AG09309 (cell line): Measurements from ENCODE around the gene ARVCF.

ENCODE experiments used
- DNase-seq: peaks from one replicate; pipeline ENCODE4 v3.0.0-alpha.2; 2010; ENCODE audit warnings: low read depth
- H3K4me3 ChIP-seq: 2 replicates; pipeline ENCODE4 v1.5.1; 2011; ENCODE audit warnings: mild to moderate bottlenecking, low read depth, low read length, moderate library complexity; ENCODE audit not compliant: control insufficient read depth
- TF ChIP-seq, protein P1 (sequence below): IDR thresholded peaks from 2 replicates; pipeline ENCODE4 v1.5.1; 2011; ENCODE audit warnings: mild to moderate bottlenecking, low read depth, low read length, inconsistent platforms; ENCODE audit not compliant: insufficient read depth, control insufficient read depth; ENCODE audit errors: missing control alignments

Gene ARVCF

GRCh38 chr22:19980766-19981165, 35.9 kb downstream of the ARVCF start:
- TF ChIP-seq, protein P1, sequence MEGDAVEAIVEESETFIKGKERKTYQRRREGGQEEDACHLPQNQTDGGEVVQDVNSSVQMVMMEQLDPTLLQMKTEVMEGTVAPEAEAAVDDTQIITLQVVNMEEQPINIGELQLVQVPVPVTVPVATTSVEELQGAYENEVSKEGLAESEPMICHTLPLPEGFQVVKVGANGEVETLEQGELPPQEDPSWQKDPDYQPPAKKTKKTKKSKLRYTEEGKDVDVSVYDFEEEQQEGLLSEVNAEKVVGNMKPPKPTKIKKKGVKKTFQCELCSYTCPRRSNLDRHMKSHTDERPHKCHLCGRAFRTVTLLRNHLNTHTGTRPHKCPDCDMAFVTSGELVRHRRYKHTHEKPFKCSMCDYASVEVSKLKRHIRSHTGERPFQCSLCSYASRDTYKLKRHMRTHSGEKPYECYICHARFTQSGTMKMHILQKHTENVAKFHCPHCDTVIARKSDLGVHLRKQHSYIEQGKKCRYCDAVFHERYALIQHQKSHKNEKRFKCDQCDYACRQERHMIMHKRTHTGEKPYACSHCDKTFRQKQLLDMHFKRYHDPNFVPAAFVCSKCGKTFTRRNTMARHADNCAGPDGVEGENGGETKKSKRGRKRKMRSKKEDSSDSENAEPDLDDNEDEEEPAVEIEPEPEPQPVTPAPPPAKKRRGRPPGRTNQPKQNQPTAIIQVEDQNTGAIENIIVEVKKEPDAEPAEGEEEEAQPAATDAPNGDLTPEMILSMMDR: no peak
- no peak overlapping the region for H3K4me3 ChIP-seq
- DNase-seq: no peak

GRCh38 chr22:19979712-19980493, 36.7 kb downstream of the ARVCF start:
- H3K4me3 ChIP-seq: no peak overlapping the region
- DNase-seq: no peak
- TF ChIP-seq, protein P1: no peak

GRCh38 chr22:19978748-19979147, 37.9 kb downstream of the ARVCF start:
- TF ChIP-seq, protein P1: no peak
- DNase-seq: no peak
- no peak overlapping the region for H3K4me3 ChIP-seq

DNA sequence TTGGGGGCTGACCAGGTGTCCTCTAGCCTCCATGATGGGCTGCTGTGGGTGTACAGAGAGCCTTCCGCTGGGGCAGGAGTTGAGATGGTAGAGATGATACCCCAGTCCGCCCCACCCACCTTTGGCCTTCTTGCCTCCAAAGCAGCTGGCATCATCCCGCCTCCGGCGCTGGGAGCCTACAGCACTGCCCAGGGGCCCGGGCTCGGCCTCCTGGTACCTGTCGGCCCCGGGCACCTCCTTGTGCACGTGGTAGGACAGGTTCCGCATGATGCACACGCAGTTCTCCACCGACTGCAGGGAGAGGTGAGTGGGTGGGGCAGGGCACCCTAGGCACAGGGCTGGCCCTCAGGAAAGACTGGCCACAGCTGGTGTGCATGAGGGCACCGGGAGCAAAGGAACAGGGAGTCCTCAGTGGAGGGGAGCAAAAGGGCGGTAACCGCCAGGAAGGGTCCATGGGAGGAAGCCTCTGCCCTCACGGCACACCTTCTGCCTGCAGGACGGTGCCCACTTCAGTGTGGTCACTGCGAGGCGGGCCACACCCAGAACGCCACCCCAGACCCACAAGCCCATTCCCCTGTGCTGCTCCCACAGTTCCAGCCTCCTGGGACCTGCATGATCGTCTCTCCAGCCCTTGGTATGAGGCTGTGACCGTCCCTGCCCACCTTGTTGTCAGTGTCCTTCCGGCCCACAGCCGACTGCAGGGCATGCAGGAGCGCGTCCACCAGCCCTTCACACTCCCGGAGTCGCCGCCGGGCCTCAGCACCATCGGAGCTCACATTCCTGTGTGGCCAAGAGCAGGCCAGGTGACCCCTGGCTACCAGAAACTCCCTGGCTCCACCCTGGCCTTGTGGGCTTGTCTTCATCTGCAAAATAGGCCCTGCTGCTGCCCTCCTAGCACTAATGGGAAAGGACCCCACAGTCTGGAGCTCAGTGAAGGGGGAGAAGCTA, 39.1 kb downstream of the ARVCF start:
- H3K4me3 ChIP-seq: no peak overlapping the region
- TF ChIP-seq, protein P1: no peak
- DNase-seq: no peak

DNA sequence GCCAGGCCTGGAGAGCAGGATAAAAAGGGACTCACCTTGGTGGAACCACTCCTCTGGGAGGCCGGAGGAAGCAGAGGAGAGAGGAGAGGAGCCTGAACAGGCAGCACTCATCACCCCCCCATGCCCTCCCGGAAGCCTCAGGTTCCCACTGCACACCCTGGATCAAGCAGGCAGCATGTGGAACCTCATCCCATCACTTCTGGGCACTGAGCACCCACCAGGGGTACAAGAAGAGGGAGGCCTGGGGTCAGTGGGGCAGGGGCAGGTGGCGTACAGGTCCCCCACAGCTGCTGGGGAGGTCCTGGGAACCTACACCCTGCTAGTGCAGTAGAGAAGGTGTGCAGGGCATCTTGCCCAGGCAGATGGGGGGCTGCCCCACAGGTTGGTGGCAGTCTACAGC, 40.0 kb downstream of the ARVCF start:
- no peak for DNase-seq
- TF ChIP-seq, protein P1: no peak
- H3K4me3 ChIP-seq: no peak overlapping the region

- no peak overlapping the region for H3K4me3 ChIP-seq
- no peak for DNase-seq
- TF ChIP-seq, protein P1: no peak
Measured at GRCh38 chr22:19975707-19976035, 41.0 kb downstream of the ARVCF start.
